Sigmoid colon (tissue), 7 donors: ENCODE results near the gene C2CD4A. TPM values are rescaled to one million over a fixed set of nuclear protein-coding genes. Genes with fewer than 3 reads are reported as not detected.
A peak's percentile ranks its signal among the peaks of the same experiment; 100 is the strongest.

Experiments
- DNase-seq: peaks from one replicate; pipeline ENCODE4 v3.0.0-alpha.2; 2019
- H3K27ac ChIP-seq, 4 donors: fragments of 200-600 bp; sonication (generic); one replicate each; pipeline ENCODE4 v1.5.1; 2016 to 2019; ENCODE audit warnings: mild to moderate bottlenecking in 1 of 4
- H3K27me3 ChIP-seq, 3 donors: fragments of 200-600 bp; sonication (generic); one replicate each; pipeline ENCODE4 v1.5.1; 2019; ENCODE audit warnings: mild to moderate bottlenecking in 1 of 3
- H3K36me3 ChIP-seq, 4 donors: fragments of 200-600 bp; sonication (generic); one replicate each; pipeline ENCODE4 v1.5.1; 2016 to 2019
- H3K4me1 ChIP-seq, 4 donors: fragments of 200-600 bp; sonication (generic); one replicate each; pipeline ENCODE4 v1.5.1; 2017 to 2019
- H3K4me3 ChIP-seq, 4 donors: fragments of 200-600 bp; sonication (generic); one replicate each; pipeline ENCODE4 v1.5.1; 2017 to 2019; ENCODE audit warnings: mild to moderate bottlenecking in 2 of 4, moderate library complexity in 1 of 4
- H3K9me3 ChIP-seq, 4 donors: fragments of 200-600 bp in 3 of 4; sonication (generic) in 3 of 4; one replicate each; pipeline versions ENCODE4 v1.5.1 to v1.6.1; 2013 to 2019
- CTCF ChIP-seq, 4 experiments: fragments of 450-650 bp in 3 of 4; fragments of 200-600 bp in 1 of 4; IDR thresholded peaks; one replicate each; pipeline ENCODE4 v1.5.1; 2016 to 2019; ENCODE audit warnings: antibody characterized with exemption in 4 of 4, mild to moderate bottlenecking in 3 of 4, moderate library complexity in 2 of 4
- EP300 ChIP-seq, 4 donors: sonication (generic); formaldehyde crosslinking; IDR thresholded peaks; one replicate each; pipeline ENCODE4 v1.6.1; 2017; ENCODE audit warnings: antibody characterized with exemption in 4 of 4
- POLR2A ChIP-seq, 2 donors: fragments of 450-650 bp; IDR thresholded peaks; one replicate each; pipeline ENCODE4 v1.6.1; 2016; ENCODE audit warnings: antibody characterized with exemption in 2 of 2, mild to moderate bottlenecking in 2 of 2, moderate library complexity in 2 of 2
- POLR2AphosphoS5 ChIP-seq, 4 donors: sonication (generic); formaldehyde crosslinking; IDR thresholded peaks; one replicate each; pipeline ENCODE4 v1.6.1; 2017; ENCODE audit warnings: antibody characterized with exemption in 4 of 4
- WGBS, 2 donors: extraction: QIAGEN DNeasy Blood & Tissue Kit; methylation state at CpG; one replicate each; pipeline ENCODE4 v1.1.7; 2013; 5-methylcytosine and 5-hydroxymethylcytosine counted together
- intact Hi-C: fragments of 100-400 bp; cut with DNase I; formaldehyde crosslinking; loops from one replicate; pipeline ENCODE4 v1.15.1; 2023
- polyA plus RNA-seq, 3 donors: library from polyadenylated mRNA; stranded (reverse); fragments of 200-250 nt; gene quantifications; one replicate each; pipeline ENCODE4 v1.2.3, GENCODE V29; 2013
- total RNA-seq, 4 donors: library from RNA; depleted of rRNA; stranded (reverse); fragments of >200 nt; gene quantifications; one replicate each; pipeline ENCODE4 v1.1.0, GENCODE V29; 2016
- donor health status: healthy with polysubstance abuse.
- donor health status: Bipolar disorder and iron deficiency.
- donor health status: healthy.

Gene C2CD4A
- total and polyA plus RNA-seq, 7 donors = under 0.01 to 2.2 (median 0.25) TPM; not detected in 3

GRCh38 chr15:62060896-62061280, 5.9 kb upstream of the C2CD4A start:
- Histone ChIP-seq H3K4me1 (peaks cover 0 to 20% (median 12%) of the 10 kb centered on the region in 4 donors), H3K27me3 (peaks cover 0 to 13% (median 5%) of the 10 kb centered on the region in 3 donors), H3K27ac (peak overlapping the region; percentile 91 to 96 (median 93)), H3K4me3 (peak overlapping the region; percentile 69 to 95 (median 84)), H3K9me3 (no peaks in the 10 kb centered on the region), H3K36me3 (no peaks in the 10 kb centered on the region)
- no peak for DNase-seq
- WGBS, 2 donors = 9 to 18% methylated on average over 12 of the region's 12 CpGs
- intact Hi-C loops = no loop called here
- TF ChIP-seq CTCF (IDR thresholded peaks at IDR 0.05) = no peak
- no peak for TF ChIP-seq POLR2A (IDR thresholded peaks at IDR 0.05)
- TF ChIP-seq POLR2AphosphoS5 (IDR thresholded peaks at IDR 0.05) = no peak
- TF ChIP-seq EP300 (IDR thresholded peaks at IDR 0.05) = no peak

- DNase-seq = no peak
- H3K27me3 ChIP-seq = peaks cover under 1 to 43% (median 20%) of the 10 kb centered on the region in 3 donors
- no peak overlapping the region for H3K27ac ChIP-seq
These were observed 2.7 kb upstream of the C2CD4A start for GRCh38 chr15:62063825-62064635.

GRCh38 chr15:62067448-62068044, 769 bp downstream of the C2CD4A start:
- Histone ChIP-seq H3K27ac (peak overlapping the region in 2 of 4 donors; percentile 9 to 25), H3K36me3 (no peaks in the 10 kb centered on the region), H3K4me1 (peaks cover 0 to 27% (median 22%) of the 10 kb centered on the region in 4 donors), H3K4me3 (peak overlapping the region; percentile 9 to 57 (median 52)), H3K27me3 (peaks cover 3 to 58% (median 28%) of the 10 kb centered on the region in 3 donors), H3K9me3 (no peaks in the 10 kb centered on the region)
- peak; percentile 67 for DNase-seq
- intact Hi-C loops = no loop called here
- TF ChIP-seq EP300 (IDR thresholded peaks at IDR 0.05) (no peak), POLR2AphosphoS5 (IDR thresholded peaks at IDR 0.05) (no peak), CTCF (IDR thresholded peaks at IDR 0.05) (no peak), POLR2A (IDR thresholded peaks at IDR 0.05) (no peak)
- WGBS, 2 donors = 2% methylated on average over 62 of the region's 62 CpGs

More at GRCh38 chr15:62063825-62064635, 2.7 kb upstream of the C2CD4A start:
- no peak for TF ChIP-seq EP300 (IDR thresholded peaks at IDR 0.05)
- no peak for TF ChIP-seq CTCF (IDR thresholded peaks at IDR 0.05)
- TF ChIP-seq POLR2A (IDR thresholded peaks at IDR 0.05) = no peak
- no peak for TF ChIP-seq POLR2AphosphoS5 (IDR thresholded peaks at IDR 0.05)
- intact Hi-C loops = no loop called here
- H3K36me3 ChIP-seq = no peaks in the 10 kb centered on the region
- no peak overlapping the region for H3K4me3 ChIP-seq
- 82 to 88% methylated on average over 6 of the region's 6 CpGs for WGBS, 2 donors
- peaks cover 0 to 28% (median 27%) of the 10 kb centered on the region in 4 donors for H3K4me1 ChIP-seq
- no peaks in the 10 kb centered on the region for H3K9me3 ChIP-seq

GRCh38 chr15:62068071-62068809, 1.5 kb downstream of the C2CD4A start:
- H3K27me3 ChIP-seq = peaks cover 3 to 58% (median 28%) of the 10 kb centered on the region in 3 donors
- intact Hi-C loops = no loop called here
- peak; percentile 66 for DNase-seq
- H3K4me3 ChIP-seq = peak overlapping the region; percentile 27 to 57 (median 52)
- H3K27ac ChIP-seq = peak overlapping the region in 3 of 4 donors; percentile 38 to 49 (median 43)
- H3K4me1 ChIP-seq = peaks cover 0 to 27% (median 22%) of the 10 kb centered on the region in 4 donors
- H3K36me3 ChIP-seq = no peaks in the 10 kb centered on the region
- TF ChIP-seq CTCF (IDR thresholded peaks at IDR 0.05) (peak in 1 of 4 experiments; percentile 14), POLR2A (IDR thresholded peaks at IDR 0.05) (no peak)
- WGBS, 2 donors = 1% methylated on average over 103 of the region's 103 CpGs
- no peaks in the 10 kb centered on the region for H3K9me3 ChIP-seq
